Measurements from ENCODE around the gene SBNO2.

DNA sequence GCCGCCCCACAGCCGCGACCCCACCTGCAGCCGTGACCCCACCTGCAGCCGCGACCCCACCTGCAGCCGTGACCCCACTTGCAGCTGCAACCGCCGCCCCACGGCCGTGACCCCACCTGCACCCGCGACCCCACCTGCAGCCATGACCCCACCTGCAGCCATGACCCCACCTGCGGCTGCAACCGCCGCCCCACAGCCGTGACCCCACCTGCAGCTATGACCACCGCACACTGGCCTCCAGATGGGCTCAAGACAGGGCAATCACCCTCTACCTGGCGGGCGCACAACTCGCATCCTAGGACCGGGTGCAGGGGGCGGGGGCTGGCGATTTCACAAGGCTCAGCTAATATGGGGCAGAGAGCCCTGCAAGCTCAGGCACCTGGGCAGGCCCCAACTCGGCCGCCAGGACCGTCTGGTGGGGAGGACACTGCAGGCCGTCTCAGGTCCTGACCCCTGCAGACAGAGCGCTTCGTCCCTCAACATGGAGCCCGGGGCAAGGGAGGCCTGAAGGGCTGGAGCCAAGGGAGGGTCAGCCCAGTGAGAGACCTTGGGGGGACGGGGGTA, 15.1 kb downstream of the SBNO2 start:
- TF ChIP-seq TAF1 (IDR thresholded peaks at IDR 0.05; ENCODE audit: borderline replicate concordance, insufficient read depth, low read length), result no peak
- TF ChIP-seq POLR2AphosphoS5 (IDR thresholded peaks at IDR 0.05; ENCODE audit: low read depth, low read length), result no peak
- TF ChIP-seq, protein P1, sequence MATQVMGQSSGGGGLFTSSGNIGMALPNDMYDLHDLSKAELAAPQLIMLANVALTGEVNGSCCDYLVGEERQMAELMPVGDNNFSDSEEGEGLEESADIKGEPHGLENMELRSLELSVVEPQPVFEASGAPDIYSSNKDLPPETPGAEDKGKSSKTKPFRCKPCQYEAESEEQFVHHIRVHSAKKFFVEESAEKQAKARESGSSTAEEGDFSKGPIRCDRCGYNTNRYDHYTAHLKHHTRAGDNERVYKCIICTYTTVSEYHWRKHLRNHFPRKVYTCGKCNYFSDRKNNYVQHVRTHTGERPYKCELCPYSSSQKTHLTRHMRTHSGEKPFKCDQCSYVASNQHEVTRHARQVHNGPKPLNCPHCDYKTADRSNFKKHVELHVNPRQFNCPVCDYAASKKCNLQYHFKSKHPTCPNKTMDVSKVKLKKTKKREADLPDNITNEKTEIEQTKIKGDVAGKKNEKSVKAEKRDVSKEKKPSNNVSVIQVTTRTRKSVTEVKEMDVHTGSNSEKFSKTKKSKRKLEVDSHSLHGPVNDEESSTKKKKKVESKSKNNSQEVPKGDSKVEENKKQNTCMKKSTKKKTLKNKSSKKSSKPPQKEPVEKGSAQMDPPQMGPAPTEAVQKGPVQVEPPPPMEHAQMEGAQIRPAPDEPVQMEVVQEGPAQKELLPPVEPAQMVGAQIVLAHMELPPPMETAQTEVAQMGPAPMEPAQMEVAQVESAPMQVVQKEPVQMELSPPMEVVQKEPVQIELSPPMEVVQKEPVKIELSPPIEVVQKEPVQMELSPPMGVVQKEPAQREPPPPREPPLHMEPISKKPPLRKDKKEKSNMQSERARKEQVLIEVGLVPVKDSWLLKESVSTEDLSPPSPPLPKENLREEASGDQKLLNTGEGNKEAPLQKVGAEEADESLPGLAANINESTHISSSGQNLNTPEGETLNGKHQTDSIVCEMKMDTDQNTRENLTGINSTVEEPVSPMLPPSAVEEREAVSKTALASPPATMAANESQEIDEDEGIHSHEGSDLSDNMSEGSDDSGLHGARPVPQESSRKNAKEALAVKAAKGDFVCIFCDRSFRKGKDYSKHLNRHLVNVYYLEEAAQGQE (IDR thresholded peaks at IDR 0.05; ENCODE audit: insufficient read depth in 1 of 2, low read depth in 2 of 2, low read length in 2 of 2), result no peak
- TF ChIP-seq SIN3A (IDR thresholded peaks at IDR 0.05; ENCODE audit: borderline replicate concordance, insufficient read depth, low read length), result no peak
